H1 (cell line): ENCODE measurements around the gene FAF2. TPM values are rescaled to one million over a fixed set of nuclear protein-coding genes. Genes with fewer than 3 reads are reported as not detected.

ENCODE experiments used
- BRCA1 ChIP-seq: IDR thresholded peaks from 2 replicates; pipeline ENCODE4 v1.6.1; 2012; ENCODE audit warnings: low read depth, low read length, improper control_type of control experiment
- CBX5 ChIP-seq: fragments of 300-800, 300-1000 bp; sonication (generic); IDR thresholded peaks from 2 replicates; pipeline ENCODE4 v1.7.1; 2016; ENCODE audit warnings: antibody characterized with exemption, low read length, low read depth
- CEBPB ChIP-seq: IDR thresholded peaks from 2 replicates; pipeline ENCODE4 v1.6.1; 2012; ENCODE audit warnings: low read depth, low read length
- CREB1 ChIP-seq: IDR thresholded peaks from 2 replicates; pipeline ENCODE4 v1.6.1; 2012; ENCODE audit warnings: inconsistent platforms
- CTCF ChIP-seq, 3 experiments: IDR thresholded peaks; 1 replicate in 2 of 3; 2 replicates in 1 of 3; pipeline versions ENCODE4 v1.5.1 to v1.6.1; 2011; ENCODE audit warnings: low read length in 3 of 3, mild to moderate bottlenecking in 3 of 3, inconsistent platforms in 2 of 3, low read depth in 1 of 3, moderate library complexity in 1 of 3; ENCODE audit not compliant: insufficient read depth in 1 of 3; ENCODE audit errors: control extremely low read depth in 1 of 3
- EGR1 ChIP-seq: IDR thresholded peaks from 2 replicates; pipeline ENCODE4 v1.6.1; 2011; ENCODE audit warnings: low read depth, low read length, borderline replicate concordance
- FOSL1 ChIP-seq: IDR thresholded peaks from 2 replicates; pipeline ENCODE4 v1.6.1; 2011; ENCODE audit warnings: mild to moderate bottlenecking, low read depth, low read length, moderate library complexity; ENCODE audit not compliant: insufficient read depth
- HDAC2 ChIP-seq, 2 experiments: fragments of 300-600 bp in 1 of 2; sonication (generic) in 1 of 2; IDR thresholded peaks; 2 replicates each; pipeline ENCODE4 v1.6.1; 2011 to 2012; ENCODE audit warnings: low read depth in 2 of 2, low read length in 2 of 2, mild to moderate bottlenecking in 2 of 2, moderate library complexity in 2 of 2, borderline replicate concordance in 1 of 2, inconsistent platforms in 1 of 2
- NANOG ChIP-seq: IDR thresholded peaks from 2 replicates; pipeline ENCODE4 v1.6.1; 2011; ENCODE audit warnings: low read length, low read depth, mild to moderate bottlenecking, inconsistent platforms; ENCODE audit not compliant: insufficient read depth, poor library complexity, severe bottlenecking
- TAF7 ChIP-seq: optimal IDR thresholded peaks from 2 replicates; pipeline ENCODE3; 2011; ENCODE audit warnings: low read depth, mild to moderate bottlenecking, inconsistent platforms, low read length, moderate library complexity, borderline replicate concordance
- USF2 ChIP-seq: IDR thresholded peaks from 2 replicates; pipeline ENCODE4 v1.6.1; 2011; ENCODE audit warnings: low read length, improper control_type of control experiment
- polyA plus RNA-seq, 7 experiments: library from polyadenylated mRNA; depleted of rRNA in 3 of 7; stranded (reverse) in 5 of 7; unstranded in 2 of 7; fragments of >200 nt in 5 of 7; fragments of 200-250 nt in 2 of 7; gene quantifications; 1 replicate in 5 of 7; 2 replicates in 1 of 7; 4 replicates in 1 of 7; pipeline versions ENCODE4 v1.2.1 to v1.2.3, GENCODE V29; 2011 to 2013; ENCODE audit warnings: missing spikeins in 2 of 7, mixed read lengths in 2 of 7
- total RNA-seq: library from RNA; stranded (reverse); fragmentation: NEBNext Ultra II Directional; extraction: Animal tissue kit (Norgen Biotek cat#: 25700); gene quantifications from 2 replicates; pipeline ENCODE4 v1.2.1, GENCODE V29; 2021

FAF2 gene
- total and polyA plus RNA-seq, 2 of the 8 experiments (the other 6 are each of a cell fraction or from before 2014, with no cell fraction given) = 20.8 to 35.8 TPM

GRCh38 chr5:176447591-176447977, 601 bp upstream of the FAF2 start (continued):
- TF ChIP-seq NANOG = no peak
- TF ChIP-seq BRCA1 = no peak
- TF ChIP-seq CBX5 = no peak
- TF ChIP-seq CTCF (IDR thresholded peaks at IDR 0.05; ENCODE audit: control extremely low read depth in 1 of 3, insufficient read depth in 1 of 3, low read depth in 1 of 3, low read length in 3 of 3) = peak in 1 of 3 experiments; percentile 16; a peak in 1 of 4 replicates
- no peak for TF ChIP-seq EGR1
- no peak for TF ChIP-seq FOSL1
- TF ChIP-seq USF2 = no peak
- peak; percentile 72 for TF ChIP-seq TAF7
- TF ChIP-seq CEBPB = no peak
- 0 out of 4 replicates have a peak, but pooled peaks of 1 of the 2 experiments have one; percentile 12 for TF ChIP-seq HDAC2 (IDR thresholded peaks at IDR 0.05; ENCODE audit: borderline replicate concordance in 1 of 2, low read depth in 2 of 2, low read length in 2 of 2)
- TF ChIP-seq CREB1 = no peak
